ENCODE data around the gene DAB2IP.

The DAB2IP gene

DNA sequence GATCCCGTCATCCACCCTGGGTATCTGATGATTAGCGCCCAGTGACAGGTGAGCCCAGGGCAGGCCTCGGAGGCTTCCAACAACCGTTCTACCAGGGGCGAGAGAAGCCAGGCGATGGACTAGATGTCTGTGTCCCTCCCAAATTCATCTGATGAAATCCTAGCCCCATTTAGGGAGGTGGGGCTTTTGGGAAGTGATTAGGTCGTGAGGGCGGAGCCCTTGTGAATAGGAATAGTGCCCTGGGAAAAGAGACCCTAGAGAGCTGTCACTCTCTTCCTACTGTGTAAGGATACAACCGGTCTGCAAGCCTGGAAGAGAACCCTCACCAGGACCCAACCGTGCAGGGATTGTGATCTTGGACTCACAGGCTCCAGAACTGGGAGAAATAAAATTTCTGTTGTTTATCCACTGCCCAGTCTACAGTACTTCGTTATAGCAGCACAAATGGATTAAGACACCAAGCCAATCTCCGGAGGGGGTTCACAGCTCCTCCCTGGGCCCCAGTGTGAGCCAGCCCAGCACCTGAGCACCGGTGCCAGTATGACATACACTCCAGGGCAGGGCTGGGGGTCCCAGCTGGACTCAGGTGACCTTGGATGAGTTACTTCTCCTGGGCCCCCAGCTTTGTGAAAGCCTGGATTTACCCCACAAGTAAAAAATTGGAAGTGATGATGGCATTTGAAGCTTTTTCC lies 162.2 kb downstream of the DAB2IP start:
- Histone ChIP-seq H3K9me3 (ENCODE audit: control insufficient read depth, low read length) (no peaks in the 10 kb centered on the region), H4K91ac (ENCODE audit: low read length) (no peak overlapping the region), H2BK120ac (ENCODE audit: low read depth, low read length) (no peak overlapping the region), H3K9ac (ENCODE audit: low read length) (no peak overlapping the region), H2AK5ac (ENCODE audit: low read length, severe bottlenecking) (no peak overlapping the region), H2BK15ac (ENCODE audit: low read depth, poor library complexity, severe bottlenecking) (no peak overlapping the region), H3K27ac (ENCODE audit: low read length, poor library complexity, severe bottlenecking) (no peak overlapping the region), H2AFZ (ENCODE audit: low read depth, low read length) (no peak overlapping the region), H3K14ac (ENCODE audit: low read length in 2 of 2) (no peak overlapping the region), H2BK12ac (ENCODE audit: low read length in 2 of 2) (no peak overlapping the region), H2BK5ac (ENCODE audit: low read depth, low read length, poor library complexity, severe bottlenecking) (no peak overlapping the region), H3K4me1 (ENCODE audit: control insufficient read depth, insufficient read depth, low read depth, low read length) (peaks cover 2% of the 10 kb centered on the region), H3K4ac (ENCODE audit: low read depth in 1 of 2, low read length in 2 of 2) (no peak overlapping the region), H3K27me3 (ENCODE audit: control insufficient read depth in 1 of 2, insufficient read depth in 1 of 2, low read length in 2 of 2) (peaks cover 30 to 36% of the 10 kb centered on the region in 2 experiments), H4K8ac (ENCODE audit: low read length) (no peak overlapping the region), H3K23ac (ENCODE audit: low read length in 2 of 2) (no peak overlapping the region), H3K4me3 (ENCODE audit: insufficient read depth in 1 of 2, low read depth in 1 of 2, low read length in 2 of 2) (no peak overlapping the region), H3K36me3 (ENCODE audit: control insufficient read depth in 1 of 2, insufficient read depth in 2 of 2, low read depth in 1 of 2, low read length in 2 of 2) (no peaks in the 10 kb centered on the region), H3K4me2 (ENCODE audit: low read length, poor library complexity, severe bottlenecking) (no peak overlapping the region), H3K79me1 (replicated peaks; ENCODE audit: low read length, poor library complexity, severe bottlenecking) (no peaks in the 10 kb centered on the region), H3K18ac (ENCODE audit: low read depth in 1 of 2, low read length in 2 of 2) (no peak overlapping the region)
- 83% methylated on average over 13 of the region's 13 CpGs for WGBS
- no peak for DNase-seq

DNA sequence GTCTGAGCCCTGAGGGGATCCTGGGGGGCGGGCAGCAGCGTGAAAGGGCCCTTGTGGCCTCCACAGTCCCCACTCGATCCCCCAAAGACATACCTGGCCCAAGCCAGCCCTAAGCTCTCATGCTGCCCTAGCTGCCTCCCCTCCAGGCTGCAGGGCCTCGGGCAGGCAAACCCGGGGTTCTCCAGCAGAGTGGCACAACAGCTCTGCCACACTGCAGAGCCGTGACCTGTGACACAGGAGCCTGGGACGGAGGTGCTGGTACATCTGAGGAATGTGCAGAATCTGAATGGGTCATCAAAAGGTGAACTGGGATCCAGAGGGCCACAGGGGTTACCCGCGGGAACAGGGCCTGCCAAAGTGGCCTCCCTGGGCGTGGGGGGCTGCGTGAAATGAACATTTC lies 163.2 kb downstream of the DAB2IP start:
- no peak overlapping the region for H2BK120ac ChIP-seq (ENCODE audit: low read depth, low read length)
- peaks cover 32 to 40% of the 10 kb centered on the region in 2 experiments for H3K27me3 ChIP-seq (ENCODE audit: control insufficient read depth in 1 of 2, insufficient read depth in 1 of 2, low read length in 2 of 2)
- H3K36me3 ChIP-seq (ENCODE audit: control insufficient read depth in 1 of 2, insufficient read depth in 2 of 2, low read depth in 1 of 2, low read length in 2 of 2), result no peaks in the 10 kb centered on the region
- no peak overlapping the region for H2AK5ac ChIP-seq (ENCODE audit: low read length, severe bottlenecking)
- no peak overlapping the region for H4K91ac ChIP-seq (ENCODE audit: low read length)
- H3K4me1 ChIP-seq (ENCODE audit: control insufficient read depth, insufficient read depth, low read depth, low read length), result peaks cover 7% of the 10 kb centered on the region
- H3K23ac ChIP-seq (ENCODE audit: low read length in 2 of 2), result no peak overlapping the region
- H3K4ac ChIP-seq (ENCODE audit: low read depth in 1 of 2, low read length in 2 of 2), result no peak overlapping the region
- DNase-seq, result no peak
- no peaks in the 10 kb centered on the region for H3K9me3 ChIP-seq (ENCODE audit: control insufficient read depth, low read length)
- H4K8ac ChIP-seq (ENCODE audit: low read length), result no peak overlapping the region
- H2BK15ac ChIP-seq (ENCODE audit: low read depth, poor library complexity, severe bottlenecking), result no peak overlapping the region
- H3K18ac ChIP-seq (ENCODE audit: low read depth in 1 of 2, low read length in 2 of 2), result no peak overlapping the region
- no peak overlapping the region for H2AFZ ChIP-seq (ENCODE audit: low read depth, low read length)
- no peak overlapping the region for H3K4me2 ChIP-seq (ENCODE audit: low read length, poor library complexity, severe bottlenecking)
- no peak overlapping the region for H2BK5ac ChIP-seq (ENCODE audit: low read depth, low read length, poor library complexity, severe bottlenecking)
- H2BK12ac ChIP-seq (ENCODE audit: low read length in 2 of 2), result no peak overlapping the region
- H3K9ac ChIP-seq (ENCODE audit: low read length), result no peak overlapping the region
- no peak overlapping the region for H3K14ac ChIP-seq (ENCODE audit: low read length in 2 of 2)
- no peaks in the 10 kb centered on the region for H3K79me1 ChIP-seq (replicated peaks; ENCODE audit: low read length, poor library complexity, severe bottlenecking)
- H3K27ac ChIP-seq (ENCODE audit: low read length, poor library complexity, severe bottlenecking), result no peak overlapping the region
- no peak overlapping the region for H3K4me3 ChIP-seq (ENCODE audit: insufficient read depth in 1 of 2, low read depth in 1 of 2, low read length in 2 of 2)
- 90% methylated on average over 11 of the region's 11 CpGs for WGBS

DNA sequence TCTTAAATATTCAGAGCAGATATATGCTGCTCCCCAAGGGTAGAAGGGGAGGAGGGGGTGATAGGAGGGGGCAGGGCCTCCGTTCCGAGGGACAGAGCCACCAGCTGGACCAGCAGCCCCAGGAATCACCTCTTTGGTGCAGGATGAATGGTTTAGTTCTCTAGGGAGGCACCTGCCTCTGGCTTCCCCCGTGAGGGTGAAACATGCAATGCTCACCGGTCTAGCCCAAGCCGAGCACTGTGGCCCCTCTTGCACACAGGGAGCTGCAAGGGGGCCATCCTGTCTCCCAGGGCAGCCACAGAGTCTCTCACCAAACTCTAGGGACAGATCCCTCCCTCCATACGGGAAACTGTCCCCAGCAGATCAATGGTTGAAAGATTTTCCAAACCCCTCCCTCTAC lies 163.7 kb downstream of the DAB2IP start:
- 94% methylated on average over 6 of the region's 6 CpGs for WGBS
- Histone ChIP-seq H4K91ac (ENCODE audit: low read length) (no peak overlapping the region), H2AFZ (ENCODE audit: low read depth, low read length) (no peak overlapping the region), H3K4ac (ENCODE audit: low read depth in 1 of 2, low read length in 2 of 2) (no peak overlapping the region), H3K27me3 (ENCODE audit: control insufficient read depth in 1 of 2, insufficient read depth in 1 of 2, low read length in 2 of 2) (peaks cover 32 to 40% of the 10 kb centered on the region in 2 experiments), H3K4me1 (ENCODE audit: control insufficient read depth, insufficient read depth, low read depth, low read length) (peaks cover 10% of the 10 kb centered on the region), H3K36me3 (ENCODE audit: control insufficient read depth in 1 of 2, insufficient read depth in 2 of 2, low read depth in 1 of 2, low read length in 2 of 2) (no peaks in the 10 kb centered on the region), H3K9ac (ENCODE audit: low read length) (no peak overlapping the region), H3K18ac (ENCODE audit: low read depth in 1 of 2, low read length in 2 of 2) (no peak overlapping the region), H2AK5ac (ENCODE audit: low read length, severe bottlenecking) (no peak overlapping the region), H2BK5ac (ENCODE audit: low read depth, low read length, poor library complexity, severe bottlenecking) (no peak overlapping the region), H2BK15ac (ENCODE audit: low read depth, poor library complexity, severe bottlenecking) (no peak overlapping the region), H2BK120ac (ENCODE audit: low read depth, low read length) (no peak overlapping the region), H3K23ac (ENCODE audit: low read length in 2 of 2) (no peak overlapping the region), H2BK12ac (ENCODE audit: low read length in 2 of 2) (no peak overlapping the region), H4K8ac (ENCODE audit: low read length) (no peak overlapping the region), H3K79me1 (replicated peaks; ENCODE audit: low read length, poor library complexity, severe bottlenecking) (no peaks in the 10 kb centered on the region), H3K27ac (ENCODE audit: low read length, poor library complexity, severe bottlenecking) (no peak overlapping the region), H3K4me3 (ENCODE audit: insufficient read depth in 1 of 2, low read depth in 1 of 2, low read length in 2 of 2) (no peak overlapping the region), H3K14ac (ENCODE audit: low read length in 2 of 2) (no peak overlapping the region), H3K4me2 (ENCODE audit: low read length, poor library complexity, severe bottlenecking) (no peak overlapping the region), H3K9me3 (ENCODE audit: control insufficient read depth, low read length) (no peaks in the 10 kb centered on the region)
- no peak for DNase-seq

DNA sequence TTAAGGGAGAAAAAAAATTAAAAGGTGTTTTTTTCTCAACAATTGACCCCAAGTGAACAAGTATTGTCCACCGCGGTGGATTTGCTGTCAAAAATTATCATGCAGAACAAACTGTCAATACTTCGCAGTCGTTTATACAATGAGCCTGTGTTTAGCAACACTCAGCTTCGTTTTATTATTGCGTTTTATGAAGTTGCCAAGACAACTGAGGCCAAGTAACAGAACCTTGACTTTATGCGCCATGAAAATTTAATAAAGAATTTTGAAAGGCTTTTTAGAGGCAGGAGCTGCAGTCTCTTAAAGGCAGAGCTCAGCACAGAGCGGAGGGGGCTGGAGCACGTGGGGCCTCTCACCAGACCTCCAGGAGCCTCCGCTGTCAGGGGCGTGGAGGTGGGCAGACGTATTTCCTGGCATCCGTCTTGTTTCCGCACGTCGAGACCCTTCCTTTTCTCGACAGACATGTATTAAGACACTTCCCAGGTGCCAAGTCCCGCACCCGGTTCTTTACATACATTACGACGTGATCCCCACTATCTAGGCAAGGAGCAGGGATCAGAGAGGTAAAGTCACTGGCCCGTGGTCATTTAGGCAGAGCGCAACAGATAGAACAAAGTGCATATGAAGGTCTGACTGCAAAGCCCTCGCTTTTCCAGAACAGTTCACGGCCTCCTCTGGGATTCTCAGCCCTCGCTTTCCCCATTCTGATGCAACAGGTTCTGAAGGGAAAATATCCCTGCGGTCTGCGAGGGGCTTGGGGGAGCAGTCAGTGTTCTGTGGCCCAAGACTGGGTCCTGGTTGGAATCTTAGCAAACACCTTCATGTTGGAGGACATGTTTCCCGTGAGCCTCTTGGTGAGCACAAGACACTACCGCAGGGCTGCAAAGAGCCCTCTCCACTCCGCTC lies 164.4 kb downstream of the DAB2IP start:
- Histone ChIP-seq H4K91ac (ENCODE audit: low read length) (no peak overlapping the region), H2BK5ac (ENCODE audit: low read depth, low read length, poor library complexity, severe bottlenecking) (no peak overlapping the region), H3K4me2 (ENCODE audit: low read length, poor library complexity, severe bottlenecking) (no peak overlapping the region), H3K9ac (ENCODE audit: low read length) (no peak overlapping the region), H3K4me3 (ENCODE audit: insufficient read depth in 1 of 2, low read depth in 1 of 2, low read length in 2 of 2) (no peak overlapping the region), H3K4me1 (ENCODE audit: control insufficient read depth, insufficient read depth, low read depth, low read length) (peaks cover 10% of the 10 kb centered on the region), H3K27me3 (ENCODE audit: control insufficient read depth in 1 of 2, insufficient read depth in 1 of 2, low read length in 2 of 2) (peaks cover 32 to 40% of the 10 kb centered on the region in 2 experiments), H3K18ac (ENCODE audit: low read depth in 1 of 2, low read length in 2 of 2) (no peak overlapping the region), H3K9me3 (ENCODE audit: control insufficient read depth, low read length) (no peaks in the 10 kb centered on the region), H2BK15ac (ENCODE audit: low read depth, poor library complexity, severe bottlenecking) (no peak overlapping the region), H3K4ac (ENCODE audit: low read depth in 1 of 2, low read length in 2 of 2) (no peak overlapping the region), H2AK5ac (ENCODE audit: low read length, severe bottlenecking) (no peak overlapping the region), H3K23ac (ENCODE audit: low read length in 2 of 2) (no peak overlapping the region), H3K27ac (ENCODE audit: low read length, poor library complexity, severe bottlenecking) (no peak overlapping the region), H3K79me1 (replicated peaks; ENCODE audit: low read length, poor library complexity, severe bottlenecking) (no peaks in the 10 kb centered on the region), H2BK120ac (ENCODE audit: low read depth, low read length) (no peak overlapping the region), H2AFZ (ENCODE audit: low read depth, low read length) (no peak overlapping the region), H4K8ac (ENCODE audit: low read length) (no peak overlapping the region), H3K36me3 (ENCODE audit: control insufficient read depth in 1 of 2, insufficient read depth in 2 of 2, low read depth in 1 of 2, low read length in 2 of 2) (no peaks in the 10 kb centered on the region), H3K14ac (ENCODE audit: low read length in 2 of 2) (no peak overlapping the region), H2BK12ac (ENCODE audit: low read length in 2 of 2) (no peak overlapping the region)
- WGBS, result 88% methylated on average over 31 of the region's 31 CpGs
- DNase-seq, result no peak
